HepG2 (cell line): ENCODE measurements around the gene SPRED2. TPM values are rescaled to one million over a fixed set of nuclear protein-coding genes. Genes with fewer than 3 reads are reported as not detected.

Experiments
- ARID4A ChIP-seq: sonication (generic); formaldehyde crosslinking; IDR thresholded peaks from 2 replicates; pipeline ENCODE4 v1.5.0; 2020; ENCODE audit warnings: mild to moderate bottlenecking, missing genetic modification reagents, borderline replicate concordance
- ATM ChIP-seq: fragments of 450-650 bp; IDR thresholded peaks from 2 replicates; pipeline ENCODE4 v1.7.1; 2017; ENCODE audit warnings: mild to moderate bottlenecking, borderline replicate concordance
- BORCS8-MEF2B ChIP-seq: sonication (generic); formaldehyde crosslinking; IDR thresholded peaks from 2 replicates; pipeline ENCODE4 v1.8.0; 2022; ENCODE audit warnings: mild to moderate bottlenecking, missing genetic modification reagents
- CTCF ChIP-seq: sonication (generic); formaldehyde crosslinking; IDR thresholded peaks from 2 replicates; pipeline ENCODE4 v1.5.0; 2020; ENCODE audit warnings: mild to moderate bottlenecking, missing genetic modification reagents, moderate library complexity
- DMAP1 ChIP-seq: IDR thresholded peaks from 2 replicates; pipeline ENCODE4 v1.6.1; 2016
- GZF1 ChIP-seq: sonication (generic); formaldehyde crosslinking; IDR thresholded peaks from 2 replicates; pipeline ENCODE4 v1.5.1; 2020; ENCODE audit warnings: mild to moderate bottlenecking, missing genetic modification reagents
- SALL2 ChIP-seq: sonication (generic); formaldehyde crosslinking; IDR thresholded peaks from 2 replicates; pipeline ENCODE4 v1.8.1; 2023; ENCODE audit warnings: mild to moderate bottlenecking, missing genetic modification reagents, inconsistent platforms
- SIX4 ChIP-seq: sonication (generic); formaldehyde crosslinking; IDR thresholded peaks from 2 replicates; pipeline ENCODE4 v1.4.0; 2020; ENCODE audit warnings: missing genetic modification reagents
- THYN1 ChIP-seq: sonication (generic); formaldehyde crosslinking; IDR thresholded peaks from 2 replicates; pipeline ENCODE4 v1.8.1; 2023; ENCODE audit warnings: low read depth, mild to moderate bottlenecking, moderate library complexity, missing genetic modification reagents, borderline replicate concordance
- TOPORS ChIP-seq: sonication (generic); formaldehyde crosslinking; IDR thresholded peaks from 2 replicates; pipeline ENCODE4 v1.8.0; 2023; ENCODE audit warnings: mild to moderate bottlenecking, missing genetic modification reagents
- YEATS2 ChIP-seq: sonication (generic); formaldehyde crosslinking; IDR thresholded peaks from 2 replicates; pipeline ENCODE4 v1.4.0; 2020; ENCODE audit warnings: missing genetic modification reagents, borderline replicate concordance
- ZC3H13 ChIP-seq: sonication (generic); formaldehyde crosslinking; IDR thresholded peaks from 2 replicates; pipeline ENCODE4 v1.8.1; 2023; ENCODE audit warnings: mild to moderate bottlenecking, missing genetic modification reagents, moderate library complexity
- ZIK1 ChIP-seq: sonication (generic); formaldehyde crosslinking; IDR thresholded peaks from 2 replicates; pipeline ENCODE4 v1.5.0; 2020; ENCODE audit warnings: mild to moderate bottlenecking, low read depth, missing genetic modification reagents, borderline replicate concordance
- ZNF329 ChIP-seq: sonication (generic); formaldehyde crosslinking; IDR thresholded peaks from 2 replicates; pipeline ENCODE4 v1.9.0; 2021; ENCODE audit warnings: low read depth, mild to moderate bottlenecking, missing genetic modification reagents
- ZNF510 ChIP-seq: sonication (generic); formaldehyde crosslinking; IDR thresholded peaks from 2 replicates; pipeline ENCODE4 v1.4.0; 2020; ENCODE audit warnings: low read depth, mild to moderate bottlenecking, missing genetic modification reagents
- ZNF552 ChIP-seq: sonication (generic); formaldehyde crosslinking; IDR thresholded peaks from 2 replicates; pipeline ENCODE4 v1.9.0; 2022; ENCODE audit warnings: missing genetic modification reagents, mild to moderate bottlenecking, borderline replicate concordance
- ZNF639 ChIP-seq: conservative IDR thresholded peaks from 2 replicates; pipeline ENCODE4 v1.6.1; 2018; ENCODE audit warnings: missing genetic modification reagents
- ZNF775 ChIP-seq: sonication (generic); formaldehyde crosslinking; IDR thresholded peaks from 2 replicates; pipeline ENCODE4 v1.4.0; 2020; ENCODE audit warnings: missing genetic modification reagents, mild to moderate bottlenecking, moderate library complexity, borderline replicate concordance
- ZNF83 ChIP-seq: sonication (generic); formaldehyde crosslinking; IDR thresholded peaks from 2 replicates; pipeline ENCODE4 v1.4.0; 2020; ENCODE audit warnings: missing genetic modification reagents, mild to moderate bottlenecking, borderline replicate concordance
- polyA plus RNA-seq, 8 experiments: library from polyadenylated mRNA; depleted of rRNA in 3 of 8; stranded (reverse) in 7 of 8; unstranded in 1 of 8; fragments of >200 nt; fragmentation: Illumina TruSeq in 4 of 8; extraction: Trizol in 4 of 8; gene quantifications; 2 replicates each; pipeline versions ENCODE4 v1.2.1 to v1.2.3, GENCODE V29; 2011 to 2016; ENCODE audit warnings: low read depth in 4 of 8, missing spikeins in 1 of 8, mixed read lengths in 1 of 8; ENCODE audit not compliant: insufficient read depth in 1 of 8
- total RNA-seq, 5 experiments: library from RNA; depleted of rRNA; stranded (reverse); fragments of >200 nt; fragmentation: Illumina TruSeq; extraction: Trizol; gene quantifications; 2 replicates each; pipeline ENCODE4 v1.2.3, GENCODE V29; 2016; ENCODE audit warnings: low read depth in 1 of 5
- TF ChIP-seq, protein P1 (sequence below): sonication (generic); formaldehyde crosslinking; IDR thresholded peaks from 2 replicates; pipeline ENCODE4 v1.4.0; 2020; ENCODE audit warnings: mild to moderate bottlenecking, missing genetic modification reagents

SPRED2 gene
- total and polyA plus RNA-seq, 2 of the 13 experiments (the other 11 are each of a cell fraction or from before 2014, with no cell fraction given): 13.0 to 37.0 TPM

GRCh38 chr2:65432227-65433190 is at the start of gene SPRED2 (continued):
- peak; percentile 15; the same call in 1 of the 2 replicates for TF ChIP-seq SALL2
- TF ChIP-seq ZNF552 (CRISPR knock-in tag): 0 out of 2 replicates have a peak, but pooled peaks have one; percentile 58
- TF ChIP-seq SIX4 (CRISPR knock-in tag): peak; percentile 78; the same call in 1 of the 2 replicates
- TF ChIP-seq ZNF510 (CRISPR knock-in tag): peak; percentile 91; the same call in 1 of the 2 replicates
- 0 out of 2 replicates have a peak, but pooled peaks have one; percentile 31 for TF ChIP-seq THYN1 (CRISPR knock-in tag)
- TF ChIP-seq ZC3H13: no peak; the same call in 1 of the 2 replicates
- TF ChIP-seq YEATS2 (CRISPR knock-in tag): peak; percentile 82; the same call in 1 of the 2 replicates
- peak; percentile 56; the same call in 1 of the 2 replicates for TF ChIP-seq ZNF329 (CRISPR knock-in tag)
- peak; percentile 13; the same call in 1 of the 2 replicates for TF ChIP-seq CTCF
- peak; percentile 86; the same call in 1 of the 2 replicates for TF ChIP-seq DMAP1 (CRISPR knock-in tag)
- TF ChIP-seq ZNF639 (CRISPR knock-in tag): peak; percentile 96
- TF ChIP-seq TOPORS (CRISPR knock-in tag): peak; percentile 79; the same call in 1 of the 2 replicates
- TF ChIP-seq ATM: no peak
- TF ChIP-seq GZF1 (CRISPR knock-in tag): peak; percentile 32; the same call in 1 of the 2 replicates
- TF ChIP-seq ZIK1 (CRISPR knock-in tag): no peak
- peak; percentile 80; the same call in 1 of the 2 replicates for TF ChIP-seq ARID4A
- no peak for TF ChIP-seq ZNF83 (CRISPR knock-in tag)
- TF ChIP-seq, protein P1, sequence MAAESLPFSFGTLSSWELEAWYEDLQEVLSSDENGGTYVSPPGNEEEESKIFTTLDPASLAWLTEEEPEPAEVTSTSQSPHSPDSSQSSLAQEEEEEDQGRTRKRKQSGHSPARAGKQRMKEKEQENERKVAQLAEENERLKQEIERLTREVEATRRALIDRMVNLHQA (CRISPR knock-in tag): no peak
- TF ChIP-seq ZNF775 (CRISPR knock-in tag): 0 out of 2 replicates have a peak, but pooled peaks have one; percentile 81
- TF ChIP-seq BORCS8-MEF2B (CRISPR knock-in tag): peak; percentile 81
